ENCODE data around the gene EPB41. TPM values are rescaled to one million over a fixed set of nuclear protein-coding genes. Genes with fewer than 3 reads are reported as not detected.
"Not testable (repeated sequence)": the region's sequence is repeated elsewhere in the genome, so short reads cannot be mapped to it uniquely, and the experiment has no call there.

EPB41 gene
- total RNA-seq, 1 experiment from 2014 or later = 14.5 TPM

GRCh38 chr1:29100487-29100886 is 186.1 kb downstream of the EPB41 start:
- no peak for DNase-seq (ENCODE audit: low read depth)

DNA sequence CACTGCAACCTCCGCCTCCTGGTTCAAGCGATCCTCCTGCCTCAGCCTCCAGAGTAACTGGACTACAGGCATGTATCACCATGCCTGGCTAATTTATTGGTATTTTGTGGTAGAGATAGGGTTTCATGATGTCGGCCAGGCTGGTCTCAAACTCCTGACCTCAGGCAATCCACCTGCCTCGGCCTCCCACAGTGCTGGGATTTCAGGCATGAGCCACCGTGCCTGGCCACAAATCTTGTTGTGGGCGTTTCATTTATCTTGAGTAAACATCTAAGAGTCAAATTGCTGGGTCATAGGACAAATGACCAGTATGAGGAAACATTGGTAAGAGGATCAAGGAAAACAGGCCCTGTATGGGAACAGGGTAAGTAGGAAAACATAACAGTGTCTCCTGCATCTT is 191.5 kb downstream of the EPB41 start:
- DNase-seq (ENCODE audit: low read depth) = no peak

- DNase-seq (ENCODE audit: low read depth) = not testable (repeated sequence)
These were observed 193.7 kb downstream of the EPB41 start for GRCh38 chr1:29108041-29108440.

- no peak for DNase-seq (ENCODE audit: low read depth)
These were observed 198.5 kb downstream of the EPB41 start for GRCh38 chr1:29112705-29113412.

GRCh38 chr1:29113413-29114117 is 199.2 kb downstream of the EPB41 start:
- no peak for DNase-seq (ENCODE audit: low read depth)

DNA sequence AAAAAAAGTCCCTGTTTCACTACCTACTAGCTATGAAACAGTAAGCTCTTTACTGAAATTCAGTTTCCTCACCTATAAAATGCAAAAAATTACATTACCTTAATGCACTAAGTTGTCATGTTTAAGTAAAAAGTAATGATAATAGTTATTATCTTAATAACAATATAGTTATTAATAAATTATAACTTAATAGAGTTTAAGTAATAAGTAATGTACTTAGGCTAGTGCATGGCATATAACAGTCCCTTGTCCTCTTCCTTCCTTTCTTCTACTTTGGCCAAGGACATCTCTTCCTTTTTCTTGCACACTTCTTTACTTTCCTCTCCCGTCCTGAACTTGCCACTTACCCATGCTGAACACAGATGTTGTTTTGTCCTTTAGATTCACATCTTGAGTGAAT is 200.3 kb downstream of the EPB41 start:
- DNase-seq (ENCODE audit: low read depth) = no peak

DNA sequence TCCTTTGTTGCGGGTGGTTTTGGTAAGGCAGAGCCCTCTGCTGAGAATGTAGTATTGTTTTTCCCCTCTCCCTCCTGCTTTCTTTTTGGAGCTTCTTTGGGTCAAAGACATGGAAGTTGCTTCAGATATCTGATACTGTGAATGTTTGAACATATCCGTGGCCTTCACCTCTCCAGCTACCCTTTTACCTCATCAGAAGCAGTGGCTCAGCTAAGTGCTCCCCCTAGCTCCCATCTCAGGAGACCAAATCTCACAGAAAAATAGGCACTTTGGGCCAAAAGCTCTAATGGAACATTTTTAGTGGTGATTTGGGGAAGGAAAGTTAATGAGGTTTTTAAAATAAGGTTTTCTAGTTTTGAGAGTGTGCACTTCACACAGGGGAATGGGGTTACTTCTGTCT is 203.0 kb downstream of the EPB41 start:
- DNase-seq (ENCODE audit: low read depth) = no peak

DNA sequence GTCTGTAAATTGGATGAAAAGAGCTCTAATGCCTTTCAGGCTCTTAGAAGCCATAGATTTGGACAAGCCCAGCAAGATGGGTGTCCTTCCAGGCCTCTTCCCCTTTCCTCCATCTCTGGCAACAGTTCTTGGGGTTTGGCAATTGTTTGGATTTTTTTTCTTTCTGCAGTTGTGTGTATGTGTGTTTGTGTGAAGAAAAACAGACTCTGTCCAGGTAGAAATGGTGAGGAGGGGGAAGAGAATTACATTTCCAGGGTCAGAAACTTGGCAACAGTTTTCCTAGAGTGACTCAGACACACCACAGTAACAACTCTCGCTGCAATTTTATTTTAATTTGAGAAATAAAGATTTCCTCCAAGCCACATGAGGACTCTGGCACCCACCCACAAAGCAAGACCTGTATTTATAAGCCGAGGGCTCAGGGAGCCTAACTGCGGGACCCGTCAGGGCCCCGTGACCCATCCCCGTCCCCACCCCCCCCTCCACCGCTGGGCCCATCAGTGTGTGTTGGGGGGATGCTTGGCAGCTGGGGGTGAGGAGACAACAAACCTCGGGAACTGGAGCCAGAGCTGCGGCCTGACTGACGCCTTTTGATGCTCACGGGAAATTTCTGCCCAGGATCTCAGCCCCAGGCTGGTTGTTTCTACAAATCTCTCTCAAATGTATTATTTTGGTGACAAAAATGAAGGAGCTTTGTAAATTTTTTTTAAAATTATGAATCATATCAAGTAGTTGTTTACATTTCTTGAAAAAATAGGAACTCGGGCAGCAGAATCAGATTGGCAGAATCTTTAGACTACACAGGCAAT is 205.0 kb downstream of the EPB41 start:
- no peak for DNase-seq (ENCODE audit: low read depth)

- no peak for DNase-seq (ENCODE audit: low read depth)
These were observed 206.0 kb downstream of the EPB41 start for GRCh38 chr1:29120367-29120766.

DNA sequence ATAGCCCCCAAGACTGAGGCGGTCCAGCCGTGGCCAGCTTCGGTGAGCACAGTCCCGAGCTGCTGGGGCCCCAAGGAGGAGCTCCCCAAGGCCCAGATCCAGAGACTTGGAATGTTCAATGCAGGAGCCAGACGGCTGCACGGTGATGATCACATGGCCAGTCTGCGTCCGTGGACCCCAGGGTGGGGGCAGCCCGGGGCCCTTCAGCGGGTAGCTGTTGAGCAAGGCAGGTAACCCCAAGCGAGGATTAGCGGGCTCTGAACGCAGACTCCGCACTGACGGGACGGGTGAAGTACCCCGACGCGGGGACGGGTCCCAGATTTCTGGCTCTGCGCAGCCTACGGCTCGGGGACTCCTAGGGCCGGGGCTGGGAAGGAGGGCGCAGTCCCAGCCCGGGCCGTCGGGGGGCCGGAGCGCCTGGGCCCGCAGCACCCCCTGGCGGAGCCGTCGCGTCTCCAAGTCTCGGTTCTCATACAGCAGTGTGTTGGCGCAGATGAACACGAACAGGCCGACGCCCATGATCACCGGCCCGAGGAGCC is 206.6 kb downstream of the EPB41 start:
- DNase-seq (ENCODE audit: low read depth) = no peak

- no peak for DNase-seq (ENCODE audit: low read depth)
These were observed 207.2 kb downstream of the EPB41 start for GRCh38 chr1:29121516-29121935.

DNA sequence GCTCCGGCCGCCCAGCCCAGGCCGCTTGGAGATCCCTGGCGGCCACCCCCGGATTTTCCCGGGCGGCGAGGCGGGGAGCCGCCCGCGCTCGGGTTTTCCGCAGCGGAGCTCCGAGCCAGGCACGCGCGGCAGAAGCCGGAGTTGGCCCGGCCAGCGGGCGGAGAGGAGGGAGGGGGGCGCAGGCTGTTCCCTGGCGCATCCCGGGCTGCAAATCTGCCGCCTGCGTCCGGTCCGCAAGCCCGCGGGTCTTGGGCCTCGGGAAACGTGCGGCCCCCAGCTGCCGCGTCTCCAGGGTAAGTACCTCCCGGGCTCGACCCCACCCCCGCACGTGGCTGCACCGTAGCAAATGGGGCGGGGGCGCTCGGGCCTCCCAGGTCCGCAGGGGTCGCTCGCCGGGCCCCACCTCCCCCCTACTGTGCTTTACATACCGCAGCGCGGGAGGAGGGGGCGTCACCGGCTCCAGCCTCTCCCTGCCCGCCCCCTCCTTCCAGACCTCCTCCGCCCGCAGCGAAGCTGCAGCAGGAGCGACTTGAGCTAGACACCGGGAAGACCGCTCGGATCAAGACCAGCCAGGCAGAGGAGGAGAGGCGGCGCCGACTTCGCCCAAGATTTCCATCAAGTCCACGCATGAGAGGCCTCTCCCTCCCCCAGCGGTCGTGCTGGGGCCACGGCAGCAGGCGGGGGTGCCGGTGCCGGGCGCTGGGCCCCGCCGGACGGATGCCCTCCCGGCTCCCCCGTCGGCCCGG is 207.7 kb downstream of the EPB41 start:
- DNase-seq (ENCODE audit: low read depth) = no peak

GRCh38 chr1:29122682-29123052 is 208.3 kb downstream of the EPB41 start:
- DNase-seq (ENCODE audit: low read depth) = no peak

GRCh38 chr1:29123053-29123886 is 208.9 kb downstream of the EPB41 start:
- no peak for DNase-seq (ENCODE audit: low read depth)

- no peak for DNase-seq (ENCODE audit: low read depth)
These were observed 209.6 kb downstream of the EPB41 start, which contains the start of gene TMEM200B for GRCh38 chr1:29123887-29124365. TMEM200B (minus strand) TSS chr1:29123903; CDS start chr1:29121828, 2,075 bp downstream.

- DNase-seq (ENCODE audit: low read depth) = no peak
These were observed 210.2 kb downstream of the EPB41 start for GRCh38 chr1:29124366-29125236.

- no peak for DNase-seq (ENCODE audit: low read depth)
These were observed 210.9 kb downstream of the EPB41 start for GRCh38 chr1:29125237-29125641.

DNA sequence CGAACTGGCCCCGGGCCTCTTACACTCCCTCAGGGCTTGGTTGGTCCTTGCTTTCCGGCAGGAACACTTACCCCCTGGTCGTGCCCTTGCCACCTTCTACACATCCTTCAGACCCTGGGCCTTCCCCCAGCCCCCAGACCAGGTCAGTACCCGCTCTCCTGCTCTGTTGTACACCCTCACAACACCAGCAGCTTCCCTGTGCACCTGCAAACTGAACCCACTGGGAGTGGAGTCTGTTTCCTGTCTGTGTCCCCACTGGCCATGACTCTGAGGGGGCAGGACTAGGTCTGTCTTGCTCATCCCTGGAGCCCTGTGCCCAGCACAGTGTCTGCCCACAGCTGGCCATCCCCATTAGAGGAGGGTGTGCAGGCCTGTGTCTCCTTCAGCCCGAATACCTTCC is 211.4 kb downstream of the EPB41 start:
- no peak for DNase-seq (ENCODE audit: low read depth)

DNA sequence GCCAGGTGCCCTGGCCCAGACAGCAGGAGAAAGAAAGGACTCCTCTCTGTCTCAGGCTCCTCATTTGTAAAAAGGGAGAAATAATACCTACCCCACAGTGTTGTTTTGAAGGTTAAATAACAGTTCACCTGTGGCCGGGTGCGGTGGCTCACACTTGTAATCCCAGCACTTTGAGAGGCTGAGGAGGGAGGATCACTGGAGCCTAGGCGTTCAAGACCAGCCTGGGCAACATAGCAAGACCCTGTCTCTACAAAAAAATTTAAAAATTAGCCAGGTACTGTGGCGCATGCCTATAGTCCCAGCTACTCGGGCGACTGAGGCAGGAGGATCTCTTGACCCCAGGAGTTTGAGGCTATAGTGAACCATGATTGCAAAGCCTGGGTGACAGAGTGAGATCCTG is 211.8 kb downstream of the EPB41 start:
- DNase-seq (ENCODE audit: low read depth) = no peak
